ENCODE results near the gene CRABP2. TPM values are rescaled to one million over a fixed set of nuclear protein-coding genes. Genes with fewer than 3 reads are reported as not detected.

CRABP2 gene
- total and polyA plus RNA-seq, 10 of the 15 experiments (the other 5 are each of a cell fraction or from before 2014, with no cell fraction given), result 0.21 to 1.3 (median 0.41) TPM

DNA sequence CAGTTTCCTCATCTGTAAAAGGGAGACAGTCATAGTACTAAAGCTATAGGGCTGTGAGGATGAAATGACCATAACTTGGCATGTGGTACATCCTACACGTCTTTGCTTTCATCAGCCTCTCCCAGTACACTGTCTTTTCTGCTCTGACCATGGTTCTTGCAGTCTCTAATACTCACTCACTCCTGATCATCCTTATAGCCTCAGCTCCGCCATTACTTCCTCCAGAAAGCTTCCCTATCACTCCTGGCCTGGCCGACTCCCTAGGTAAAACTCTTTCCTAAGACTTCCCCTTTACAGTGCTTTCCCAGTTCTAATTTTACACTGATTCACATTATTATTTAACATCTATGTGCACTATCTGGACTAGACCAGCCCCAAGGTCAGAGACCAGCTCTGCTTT lies 40.5 kb upstream of the CRABP2 start:
- peaks cover 22 to 23% of the 10 kb centered on the region in 2 experiments for H3K36me3 ChIP-seq (ENCODE audit: control insufficient read depth in 2 of 2, insufficient read depth in 2 of 2, low read length in 1 of 2)
- intact Hi-C loops (cut with micrococcal nuclease; ENCODE audit: unreplicated experiment), result loop anchor here (10.0 kb wide), 1 partner anchor 241 kb away; the partner anchor contains the start of gene MEF2D

More for the DNA sequence above, 40.5 kb upstream of the CRABP2 start:
- H4K20me1 ChIP-seq (ENCODE audit: control insufficient read depth, insufficient read depth), result no peaks in the 10 kb centered on the region
- RAD21 ChIA-PET (ENCODE audit: unreplicated experiment), result interaction anchor here (1.0 kb wide), 1 partner anchor 19 kb away, joined by 3 read pairs; no protein-coding TSS in a partner anchor
- no peak for TF ChIP-seq JUNB (IDR thresholded peaks at IDR 0.05)
- no peak for TF ChIP-seq MEF2B (IDR thresholded peaks at IDR 0.05; ENCODE audit: partially characterized antibody, poor library complexity, severe bottlenecking)
- no peak for TF ChIP-seq NFIC (IDR thresholded peaks at IDR 0.05; ENCODE audit: low read depth, low read length)
- TF ChIP-seq, protein P1, sequence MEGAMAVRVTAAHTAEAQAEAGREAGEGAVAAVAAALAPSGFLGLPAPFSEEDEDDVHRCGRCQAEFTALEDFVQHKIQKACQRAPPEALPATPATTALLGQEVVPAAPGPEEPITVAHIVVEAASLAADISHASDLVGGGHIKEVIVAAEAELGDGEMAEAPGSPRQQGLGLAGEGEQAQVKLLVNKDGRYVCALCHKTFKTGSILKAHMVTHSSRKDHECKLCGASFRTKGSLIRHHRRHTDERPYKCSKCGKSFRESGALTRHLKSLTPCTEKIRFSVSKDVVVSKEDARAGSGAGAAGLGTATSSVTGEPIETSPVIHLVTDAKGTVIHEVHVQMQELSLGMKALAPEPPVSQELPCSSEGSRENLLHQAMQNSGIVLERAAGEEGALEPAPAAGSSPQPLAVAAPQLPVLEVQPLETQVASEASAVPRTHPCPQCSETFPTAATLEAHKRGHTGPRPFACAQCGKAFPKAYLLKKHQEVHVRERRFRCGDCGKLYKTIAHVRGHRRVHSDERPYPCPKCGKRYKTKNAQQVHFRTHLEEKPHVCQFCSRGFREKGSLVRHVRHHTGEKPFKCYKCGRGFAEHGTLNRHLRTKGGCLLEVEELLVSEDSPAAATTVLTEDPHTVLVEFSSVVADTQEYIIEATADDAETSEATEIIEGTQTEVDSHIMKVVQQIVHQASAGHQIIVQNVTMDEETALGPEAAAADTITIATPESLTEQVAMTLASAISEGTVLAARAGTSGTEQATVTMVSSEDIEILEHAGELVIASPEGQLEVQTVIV (IDR thresholded peaks at IDR 0.05; ENCODE audit: borderline replicate concordance, partially characterized antibody), result no peak
- no peak for TF ChIP-seq ZSCAN29 (IDR thresholded peaks at IDR 0.05)
- TF ChIP-seq STAT1 (conservative IDR thresholded peaks at IDR 0.05), result no peak
- no peak for TF ChIP-seq CBFB (IDR thresholded peaks at IDR 0.05; ENCODE audit: low read depth)
- TF ChIP-seq, protein P2, sequence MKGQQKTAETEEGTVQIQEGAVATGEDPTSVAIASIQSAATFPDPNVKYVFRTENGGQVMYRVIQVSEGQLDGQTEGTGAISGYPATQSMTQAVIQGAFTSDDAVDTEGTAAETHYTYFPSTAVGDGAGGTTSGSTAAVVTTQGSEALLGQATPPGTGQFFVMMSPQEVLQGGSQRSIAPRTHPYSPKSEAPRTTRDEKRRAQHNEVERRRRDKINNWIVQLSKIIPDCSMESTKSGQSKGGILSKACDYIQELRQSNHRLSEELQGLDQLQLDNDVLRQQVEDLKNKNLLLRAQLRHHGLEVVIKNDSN (IDR thresholded peaks at IDR 0.05; ENCODE audit: borderline replicate concordance, extremely low read length, insufficient read depth, low read depth, low read length), result no peak
- no peak for TF ChIP-seq RELA (IDR thresholded peaks at IDR 0.05; ENCODE audit: borderline replicate concordance, partially characterized antibody)
- no peak for TF ChIP-seq CHD4 (IDR thresholded peaks at IDR 0.05)
- TF ChIP-seq, protein P3, sequence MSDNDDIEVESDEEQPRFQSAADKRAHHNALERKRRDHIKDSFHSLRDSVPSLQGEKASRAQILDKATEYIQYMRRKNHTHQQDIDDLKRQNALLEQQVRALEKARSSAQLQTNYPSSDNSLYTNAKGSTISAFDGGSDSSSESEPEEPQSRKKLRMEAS (IDR thresholded peaks at IDR 0.05; ENCODE audit: low read depth, low read length), result no peak
- no peaks in the 10 kb centered on the region for H3K9me3 ChIP-seq (replicated peaks; ENCODE audit: control insufficient read depth, insufficient read depth, low read length)
- no TSS peak for BruUV-seq (replicated peaks)
- H3K79me2 ChIP-seq (ENCODE audit: control insufficient read depth, insufficient read depth, low read length), result peaks cover 61% of the 10 kb centered on the region
- peak overlapping the region; percentile 55; the same call in 1 of the 2 replicates for H3K4me2 ChIP-seq (ENCODE audit: control insufficient read depth, insufficient read depth)
- CTCF ChIA-PET, result interaction anchor here (0.7 to 1.4 kb wide), 3 partner anchors 19 to 449 kb away, joined by 3 to 4 read pairs (median 4); no protein-coding TSS in a partner anchor
- DNase-seq (ENCODE audit: low read depth, low spot score), result no peak
- H3K4me3 ChIP-seq, result peak overlapping the region; percentile 68; the same call in 1 of the 2 replicates
- H3K9ac ChIP-seq (ENCODE audit: control insufficient read depth, insufficient read depth, low read length), result no peak overlapping the region
- POLR2A ChIA-PET, result interaction anchor here (0.8 kb wide), 1 partner anchor 18 kb away, joined by 6 read pairs; the partner anchor contains the start of genes ISG20L2 and METTL25B
- SMC1A ChIA-PET (ENCODE audit: uncharacterized antibody, unreplicated experiment), result interaction anchor here (3.5 kb wide), 1 partner anchor 20 kb away, joined by 20 read pairs; no protein-coding TSS in a partner anchor
- 58% methylated on average over 3 of the region's 3 CpGs for WGBS (ENCODE audit: insufficient coverage, insufficient replicate concordance, low lambda C conversion rate, missing lambda C conversion rate)
- no peak overlapping the region for H2AFZ ChIP-seq (ENCODE audit: control insufficient read depth, low read depth, low read length)
- H3K27me3 ChIP-seq (replicated peaks in 1 of 2; ENCODE audit: control insufficient read depth in 2 of 2, insufficient read depth in 2 of 2, low read length in 1 of 2), result no peaks in the 10 kb centered on the region
- no peak for ATAC-seq
- no peak for FAIRE-seq
- in situ Hi-C loops (cut with MboI), result no loop called here
- peaks cover 20% of the 10 kb centered on the region for H3K4me1 ChIP-seq (ENCODE audit: control insufficient read depth, insufficient read depth, low read length)
- peak overlapping the region; percentile 10; the same call in 1 of the 2 replicates for H3K27ac ChIP-seq (ENCODE audit: control insufficient read depth, insufficient read depth)

Measured in GM12878 (cell line).